Tibial nerve (tissue), 4 donors: ENCODE measurements around the gene NIPAL3. TPM values are rescaled to one million over a fixed set of nuclear protein-coding genes. Genes with fewer than 3 reads are reported as not detected.

Experiments used
- DNase-seq, 2 donors: peaks; one replicate each; pipeline ENCODE4 v3.0.0-alpha.2; 2019; ENCODE audit warnings: low spot score in 2 of 2
- H3K27ac ChIP-seq, 4 donors: fragments of 200-600 bp; sonication (generic) in 3 of 4; one replicate each; pipeline ENCODE4 v1.5.1; 2017 to 2019; ENCODE audit warnings: mild to moderate bottlenecking in 1 of 4
- H3K27me3 ChIP-seq, 2 donors: fragments of 200-600 bp; sonication (generic) in 1 of 2; one replicate each; pipeline versions ENCODE4 v1.5.1 to v1.6.0; 2017 to 2019
- H3K36me3 ChIP-seq, 3 donors: fragments of 200-600 bp; sonication (generic); one replicate each; pipeline ENCODE4 v1.5.1; 2018 to 2019
- H3K4me1 ChIP-seq, 4 donors: fragments of 200-600 bp; sonication (generic) in 3 of 4; one replicate each; pipeline ENCODE4 v1.5.1; 2017 to 2019
- H3K4me3 ChIP-seq, 4 donors: fragments of 200-600 bp; sonication (generic) in 3 of 4; one replicate each; pipeline ENCODE4 v1.5.1; 2017 to 2019; ENCODE audit warnings: mild to moderate bottlenecking in 1 of 4, moderate library complexity in 1 of 4
- H3K9me3 ChIP-seq, 4 donors: fragments of 200-600 bp; sonication (generic) in 3 of 4; one replicate each; pipeline ENCODE4 v1.5.1; 2017 to 2019
- CTCF ChIP-seq, 5 experiments: fragments of 200-600 bp in 3 of 5; fragments of 450-650 bp in 2 of 5; sonication (generic) in 3 of 5; IDR thresholded peaks; one replicate each; pipeline ENCODE4 v1.5.1; 2016 to 2019; ENCODE audit warnings: antibody characterized with exemption in 5 of 5, mild to moderate bottlenecking in 3 of 5, moderate library complexity in 2 of 5
- EP300 ChIP-seq, 2 donors: sonication (generic); formaldehyde crosslinking; IDR thresholded peaks; one replicate each; pipeline ENCODE4 v1.6.1; 2017; ENCODE audit warnings: antibody characterized with exemption in 2 of 2, mild to moderate bottlenecking in 1 of 2
- POLR2A ChIP-seq, 2 donors: fragments of 450-650 bp; IDR thresholded peaks; one replicate each; pipeline ENCODE4 v1.6.1; 2017; ENCODE audit warnings: antibody characterized with exemption in 2 of 2, mild to moderate bottlenecking in 2 of 2, moderate library complexity in 2 of 2
- WGBS, 2 donors: methylation state at CpG; one replicate each; pipeline ENCODE4 v1.1.5; 2018; 5-methylcytosine and 5-hydroxymethylcytosine counted together
- total RNA-seq, 4 donors: library from RNA; depleted of rRNA; stranded (reverse); fragments of >200 nt; gene quantifications; one replicate each; pipeline ENCODE4 v1.1.0, GENCODE V29; 2016

Gene NIPAL3
- total RNA-seq, 4 donors from 2014 or later, result 16.5 to 41.1 (median 30.1) TPM

GRCh38 chr1:24472527-24473251, 57.1 kb downstream of the NIPAL3 start:
- Histone ChIP-seq H3K9me3 (peaks cover 0 to 6% (median 0%) of the 10 kb centered on the region in 4 donors), H3K27me3 (no peaks in the 10 kb centered on the region), H3K27ac (no peak overlapping the region), H3K4me1 (no peaks in the 10 kb centered on the region), H3K36me3 (peaks cover 0 to 27% (median 2%) of the 10 kb centered on the region in 3 donors), H3K4me3 (no peak overlapping the region)
- WGBS, 2 donors, result 65 to 70% methylated on average over 11 of the region's 11 CpGs
- TF ChIP-seq EP300 (IDR thresholded peaks at IDR 0.05) (no peak), POLR2A (IDR thresholded peaks at IDR 0.05) (no peak), CTCF (IDR thresholded peaks at IDR 0.05) (no peak)
- DNase-seq, result no peak

- H3K27me3 ChIP-seq, result no peaks in the 10 kb centered on the region
- DNase-seq, result no peak
- no peaks in the 10 kb centered on the region for H3K4me1 ChIP-seq
- TF ChIP-seq CTCF (IDR thresholded peaks at IDR 0.05) (no peak), EP300 (IDR thresholded peaks at IDR 0.05) (no peak), POLR2A (IDR thresholded peaks at IDR 0.05) (no peak)
- H3K9me3 ChIP-seq, result peaks cover 0 to 6% (median 0%) of the 10 kb centered on the region in 4 donors
- H3K27ac ChIP-seq, result no peak overlapping the region
- peaks cover 0 to 12% (median 2%) of the 10 kb centered on the region in 3 donors for H3K36me3 ChIP-seq
- H3K4me3 ChIP-seq, result no peak overlapping the region
These were observed 58.6 kb downstream of the NIPAL3 start for GRCh38 chr1:24474193-24474592.

GRCh38 chr1:24475700-24476099, 60.1 kb downstream of the NIPAL3 start:
- H3K4me1 ChIP-seq, result no peaks in the 10 kb centered on the region
- DNase-seq, result no peak
- H3K27me3 ChIP-seq, result no peaks in the 10 kb centered on the region
- TF ChIP-seq CTCF (IDR thresholded peaks at IDR 0.05) (no peak), EP300 (IDR thresholded peaks at IDR 0.05) (no peak), POLR2A (IDR thresholded peaks at IDR 0.05) (no peak)
- H3K4me3 ChIP-seq, result no peak overlapping the region
- no peaks in the 10 kb centered on the region for H3K9me3 ChIP-seq
- no peak overlapping the region for H3K27ac ChIP-seq
- no peaks in the 10 kb centered on the region for H3K36me3 ChIP-seq
- WGBS, 2 donors, result 74 to 79% methylated on average over 4 of the region's 4 CpGs

- TF ChIP-seq EP300 (IDR thresholded peaks at IDR 0.05), result no peak
- TF ChIP-seq POLR2A (IDR thresholded peaks at IDR 0.05), result no peak
- no peak for TF ChIP-seq CTCF (IDR thresholded peaks at IDR 0.05)
- Histone ChIP-seq H3K4me3 (no peak overlapping the region), H3K36me3 (no peaks in the 10 kb centered on the region), H3K9me3 (no peaks in the 10 kb centered on the region), H3K4me1 (no peaks in the 10 kb centered on the region), H3K27me3 (no peaks in the 10 kb centered on the region), H3K27ac (no peak overlapping the region)
- DNase-seq, result no peak
- WGBS, 2 donors, result 29 to 41% methylated on average over 2 of the region's 2 CpGs
These were observed 61.0 kb downstream of the NIPAL3 start for GRCh38 chr1:24476571-24476970.

- Histone ChIP-seq H3K27me3 (no peaks in the 10 kb centered on the region), H3K36me3 (no peaks in the 10 kb centered on the region), H3K9me3 (no peaks in the 10 kb centered on the region), H3K4me3 (no peak overlapping the region), H3K27ac (no peak overlapping the region), H3K4me1 (no peaks in the 10 kb centered on the region)
- no peak for DNase-seq
- 74 to 77% methylated on average over 4 of the region's 4 CpGs for WGBS, 2 donors
- TF ChIP-seq POLR2A (IDR thresholded peaks at IDR 0.05) (no peak), CTCF (IDR thresholded peaks at IDR 0.05) (no peak), EP300 (IDR thresholded peaks at IDR 0.05) (no peak)
These were observed 61.7 kb downstream of the NIPAL3 start for GRCh38 chr1:24477309-24477708.
